NT2/D1 (cell line): ENCODE measurements around the gene BCL2.

ENCODE experiments used
- DNase-seq: peaks from one replicate; pipeline ENCODE4 v3.0.0-alpha.2; 2011; ENCODE audit warnings: low read depth, low spot score
- H3K27me3 ChIP-seq: 2 replicates; pipeline ENCODE4 v1.6.0; 2011; ENCODE audit warnings: mild to moderate bottlenecking; ENCODE audit not compliant: insufficient read length, insufficient read depth
- H3K36me3 ChIP-seq: 2 replicates; pipeline ENCODE4 v1.6.1; 2011; ENCODE audit warnings: mild to moderate bottlenecking, low read length, mixed read lengths; ENCODE audit not compliant: insufficient read depth, insufficient read length
- H3K4me1 ChIP-seq: 2 replicates; pipeline ENCODE4 v1.5.1; 2011; ENCODE audit not compliant: insufficient read depth, insufficient read length
- H3K4me3 ChIP-seq: 2 replicates; pipeline ENCODE4 v1.5.1; 2011; ENCODE audit warnings: low read depth; ENCODE audit not compliant: insufficient read length
- H3K9ac ChIP-seq: 2 replicates; pipeline ENCODE4 v1.6.0; 2011; ENCODE audit warnings: low read depth; ENCODE audit not compliant: insufficient read length
- H3K9me3 ChIP-seq: 2 replicates; pipeline ENCODE4 v1.5.1; 2011; ENCODE audit warnings: mild to moderate bottlenecking, low read length; ENCODE audit not compliant: insufficient read depth
- SUZ12 ChIP-seq: IDR thresholded peaks from 2 replicates; pipeline ENCODE4 v1.6.1; 2011; ENCODE audit not compliant: insufficient read length, insufficient read depth; ENCODE audit errors: extremely low read depth
- YY1 ChIP-seq: IDR thresholded peaks from 2 replicates; pipeline ENCODE4 v1.6.1; 2011; ENCODE audit not compliant: insufficient read length, insufficient read depth
- ZNF274 ChIP-seq: IDR thresholded peaks from 2 replicates; pipeline ENCODE4 v1.6.1; 2011; ENCODE audit warnings: mild to moderate bottlenecking, low read depth, low read length

The BCL2 gene

GRCh38 chr18:63083020-63083531 is 236.5 kb downstream of the BCL2 start:
- H3K9me3 ChIP-seq: 0 out of 2 replicates have a peak, but pooled peaks cover 7% of the 10 kb centered on the region
- H3K4me1 ChIP-seq: no peaks in the 10 kb centered on the region
- H3K36me3 ChIP-seq: no peaks in the 10 kb centered on the region
- H3K27me3 ChIP-seq: no peaks in the 10 kb centered on the region
- H3K4me3 ChIP-seq: no peak overlapping the region
- H3K9ac ChIP-seq: no peak overlapping the region
- DNase-seq: no peak
- TF ChIP-seq ZNF274: no peak
- TF ChIP-seq SUZ12: no peak
- TF ChIP-seq YY1: no peak

GRCh38 chr18:63082366-63083019 is 237.1 kb downstream of the BCL2 start:
- no peaks in the 10 kb centered on the region for H3K4me1 ChIP-seq
- H3K9ac ChIP-seq: no peak overlapping the region
- 0 out of 2 replicates have a peak, but pooled peaks cover 7% of the 10 kb centered on the region for H3K9me3 ChIP-seq
- no peaks in the 10 kb centered on the region for H3K36me3 ChIP-seq
- H3K27me3 ChIP-seq: no peaks in the 10 kb centered on the region
- no peak overlapping the region for H3K4me3 ChIP-seq
- TF ChIP-seq YY1 (no peak), SUZ12 (no peak), ZNF274 (no peak)
- DNase-seq: no peak

- H3K4me3 ChIP-seq: no peak overlapping the region
- TF ChIP-seq SUZ12 (no peak), ZNF274 (no peak), YY1 (no peak)
- DNase-seq: no peak
- no peak overlapping the region for H3K9ac ChIP-seq
- H3K9me3 ChIP-seq: 0 out of 2 replicates have a peak, but pooled peaks cover 7% of the 10 kb centered on the region
- no peaks in the 10 kb centered on the region for H3K36me3 ChIP-seq
- no peaks in the 10 kb centered on the region for H3K4me1 ChIP-seq
- H3K27me3 ChIP-seq: no peaks in the 10 kb centered on the region
Measured at GRCh38 chr18:63079114-63079513, 240.5 kb downstream of the BCL2 start.

- no peaks in the 10 kb centered on the region for H3K36me3 ChIP-seq
- no peak for DNase-seq
- H3K9me3 ChIP-seq: 0 out of 2 replicates have a peak, but pooled peaks cover 7% of the 10 kb centered on the region
- H3K27me3 ChIP-seq: no peaks in the 10 kb centered on the region
- no peaks in the 10 kb centered on the region for H3K4me1 ChIP-seq
- no peak overlapping the region for H3K4me3 ChIP-seq
- H3K9ac ChIP-seq: no peak overlapping the region
- TF ChIP-seq ZNF274: no peak
- no peak for TF ChIP-seq YY1
- no peak for TF ChIP-seq SUZ12
Measured at GRCh38 chr18:63078471-63078870, 241.1 kb downstream of the BCL2 start.

- no peaks in the 10 kb centered on the region for H3K36me3 ChIP-seq
- no peaks in the 10 kb centered on the region for H3K27me3 ChIP-seq
- no peaks in the 10 kb centered on the region for H3K9me3 ChIP-seq
- peak overlapping the region; percentile 32 for H3K9ac ChIP-seq
- H3K4me1 ChIP-seq: no peaks in the 10 kb centered on the region
- H3K4me3 ChIP-seq: peak overlapping the region; percentile 36
- no peak for DNase-seq
- TF ChIP-seq SUZ12 (no peak), YY1 (no peak), ZNF274 (no peak)
Measured at GRCh38 chr18:63074981-63075404, 244.6 kb downstream of the BCL2 start.

- Histone ChIP-seq H3K27me3 (no peaks in the 10 kb centered on the region), H3K36me3 (no peaks in the 10 kb centered on the region), H3K9me3 (no peaks in the 10 kb centered on the region), H3K4me1 (no peaks in the 10 kb centered on the region), H3K4me3 (no peak overlapping the region), H3K9ac (no peak overlapping the region)
- no peak for DNase-seq
- TF ChIP-seq SUZ12: no peak
Measured at GRCh38 chr18:63073481-63073880, 246.1 kb downstream of the BCL2 start.
